Measurements from ENCODE around the gene NSMCE4A.
"Not testable (repeated sequence)": the region's sequence is repeated elsewhere in the genome, so short reads cannot be mapped to it uniquely, and the experiment has no call there.

NSMCE4A gene

DNA sequence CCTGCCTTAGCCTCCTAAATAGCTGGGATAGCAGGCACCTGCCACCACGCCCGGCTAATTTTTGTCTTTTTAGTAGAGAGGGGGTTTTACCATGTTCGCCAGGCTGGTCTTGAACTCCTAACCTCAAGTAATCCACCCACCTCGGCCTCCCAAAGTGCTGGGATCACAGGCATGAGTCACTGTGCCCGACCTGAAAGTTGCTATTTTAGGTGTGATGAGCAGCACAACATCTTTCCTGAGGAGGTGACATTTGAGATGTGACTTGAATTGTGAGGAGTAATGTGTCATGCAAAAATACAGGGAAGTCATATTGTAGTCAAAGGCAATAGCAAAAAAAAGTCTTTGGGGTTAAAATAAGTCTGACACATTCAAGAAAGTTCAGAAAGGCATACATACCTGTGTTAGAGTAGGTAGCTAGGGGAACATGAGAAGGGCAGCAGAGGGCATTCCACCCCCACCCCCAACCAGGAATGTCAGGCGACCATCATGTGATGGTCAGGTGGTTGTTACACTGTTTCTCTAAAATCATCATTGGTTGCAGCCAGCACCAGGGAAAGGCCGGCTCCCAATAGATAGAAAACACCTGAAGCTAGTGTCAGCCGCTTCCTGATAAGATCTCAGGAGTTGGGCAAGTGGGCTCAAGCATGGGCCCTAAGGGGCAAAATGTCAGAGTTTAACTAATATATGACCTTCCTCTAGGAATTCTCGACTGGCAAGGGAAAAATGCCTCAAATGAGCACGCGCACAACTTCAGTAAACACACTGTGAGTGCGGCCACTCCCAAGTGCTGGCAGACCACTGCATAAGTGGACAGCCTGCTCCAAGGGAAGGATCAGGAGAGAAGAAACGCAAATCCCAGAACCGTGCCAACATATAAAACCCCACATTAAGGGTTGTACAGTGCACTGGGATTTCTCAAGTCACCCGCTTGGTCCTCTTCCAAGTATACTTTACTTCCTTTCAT is 13.6 kb upstream of the NSMCE4A start, which contains the start of gene TACC2:
TSS of gene TACC2 (plus strand) at position 803 of the 964 bp plus-strand sequence. CDS start 32,819 bp downstream, outside the sequence.
- DNase-seq = peak; percentile 14

DNA sequence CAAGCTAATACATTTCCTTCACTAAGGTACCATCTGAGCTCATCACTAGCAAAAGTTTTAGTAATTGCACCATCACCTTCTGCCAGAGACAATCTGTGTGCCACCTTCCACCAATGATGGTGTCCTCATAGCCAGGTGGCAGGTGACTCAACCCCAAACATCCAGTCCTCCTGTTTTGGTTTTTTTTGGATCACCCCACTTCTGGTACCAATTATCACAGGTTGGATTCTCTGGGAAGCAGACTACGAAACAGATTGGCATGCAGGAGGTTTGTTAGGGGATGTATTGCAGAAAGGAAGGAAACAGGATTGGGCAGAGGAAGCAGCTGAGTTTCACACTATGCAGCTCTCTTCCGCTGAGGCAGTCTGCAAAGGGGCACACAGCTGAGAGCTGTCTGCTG is 9.4 kb upstream of the NSMCE4A start:
- DNase-seq = no peak

DNA sequence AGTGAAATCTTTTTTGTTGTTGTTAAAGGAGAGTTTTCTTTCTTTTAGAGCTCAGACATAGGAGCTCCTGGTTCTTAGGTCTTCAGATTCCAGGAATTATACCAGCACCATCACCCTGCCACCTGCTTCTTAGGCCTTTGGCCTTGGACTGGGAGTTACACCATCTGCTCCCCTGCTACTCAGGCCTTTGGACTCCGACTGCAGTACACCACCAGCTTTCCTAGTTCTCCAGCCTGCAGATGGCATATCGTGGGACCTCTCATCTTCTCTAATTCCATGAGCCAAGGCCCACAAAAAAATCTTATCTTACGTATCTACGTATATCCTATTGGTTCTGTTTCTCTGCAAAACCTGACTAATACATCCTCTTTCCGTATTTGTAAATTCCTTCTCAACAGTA is 8.8 kb upstream of the NSMCE4A start:
- DNase-seq = no peak

DNA sequence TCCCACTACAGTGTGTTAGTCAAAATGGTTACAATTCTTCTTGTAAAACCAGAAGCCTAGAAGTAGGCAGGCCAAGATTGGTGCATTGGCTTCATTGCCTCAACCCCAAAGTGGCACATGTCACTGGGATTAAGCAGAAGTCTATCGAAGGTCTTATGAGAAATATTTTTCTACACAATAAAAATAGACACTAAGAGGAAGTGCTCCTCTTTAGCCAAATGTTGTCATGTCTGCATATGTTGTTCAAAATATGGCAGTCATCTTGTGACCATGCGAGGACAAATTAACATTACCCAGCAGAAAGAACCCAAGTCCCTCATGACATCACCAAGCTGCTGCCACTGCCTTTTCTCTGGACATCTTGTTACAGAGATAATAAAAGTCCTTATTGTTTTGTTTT is 6.3 kb upstream of the NSMCE4A start:
- no peak for DNase-seq

DNA sequence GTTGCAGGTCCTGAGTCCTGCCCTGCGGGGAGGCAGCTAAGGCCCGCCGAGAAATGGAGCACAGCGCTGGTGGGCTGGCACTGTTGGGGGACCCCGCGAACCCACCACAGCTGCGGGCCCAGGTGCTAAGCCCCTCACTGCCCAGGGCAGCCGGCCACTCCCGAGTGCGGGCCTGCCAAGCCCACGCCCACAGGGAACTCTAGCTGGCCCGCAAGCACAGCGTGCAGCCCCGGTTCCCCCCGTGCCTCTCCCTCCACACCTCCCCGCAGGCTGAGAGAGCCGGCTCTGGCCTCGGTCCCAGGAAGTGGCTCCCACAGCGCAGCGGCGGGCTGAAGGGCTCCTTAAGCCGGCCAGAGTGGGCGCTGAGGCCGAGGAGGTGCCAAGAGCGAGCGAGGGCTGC is 3.5 kb upstream of the NSMCE4A start:
- DNase-seq = no peak

DNA sequence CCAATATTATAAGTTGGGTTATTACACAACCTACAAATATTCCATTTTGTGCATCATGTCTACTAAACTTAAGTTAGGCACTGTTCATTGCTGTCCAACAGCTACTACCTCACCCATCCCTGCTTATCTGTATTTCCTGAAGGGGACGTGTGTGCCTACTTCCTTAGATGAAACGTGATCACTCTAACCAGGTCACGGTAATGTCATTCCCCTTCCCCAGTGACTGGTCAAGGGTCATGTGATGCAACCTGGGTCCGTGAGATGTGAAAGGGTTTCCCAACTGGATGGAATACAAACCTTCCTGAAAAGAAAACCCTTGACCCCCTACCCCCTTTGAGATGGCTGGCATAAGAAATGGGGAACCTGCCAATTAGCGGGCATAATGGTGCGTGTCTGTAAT is 1.6 kb upstream of the NSMCE4A start:
- DNase-seq = no peak

DNA sequence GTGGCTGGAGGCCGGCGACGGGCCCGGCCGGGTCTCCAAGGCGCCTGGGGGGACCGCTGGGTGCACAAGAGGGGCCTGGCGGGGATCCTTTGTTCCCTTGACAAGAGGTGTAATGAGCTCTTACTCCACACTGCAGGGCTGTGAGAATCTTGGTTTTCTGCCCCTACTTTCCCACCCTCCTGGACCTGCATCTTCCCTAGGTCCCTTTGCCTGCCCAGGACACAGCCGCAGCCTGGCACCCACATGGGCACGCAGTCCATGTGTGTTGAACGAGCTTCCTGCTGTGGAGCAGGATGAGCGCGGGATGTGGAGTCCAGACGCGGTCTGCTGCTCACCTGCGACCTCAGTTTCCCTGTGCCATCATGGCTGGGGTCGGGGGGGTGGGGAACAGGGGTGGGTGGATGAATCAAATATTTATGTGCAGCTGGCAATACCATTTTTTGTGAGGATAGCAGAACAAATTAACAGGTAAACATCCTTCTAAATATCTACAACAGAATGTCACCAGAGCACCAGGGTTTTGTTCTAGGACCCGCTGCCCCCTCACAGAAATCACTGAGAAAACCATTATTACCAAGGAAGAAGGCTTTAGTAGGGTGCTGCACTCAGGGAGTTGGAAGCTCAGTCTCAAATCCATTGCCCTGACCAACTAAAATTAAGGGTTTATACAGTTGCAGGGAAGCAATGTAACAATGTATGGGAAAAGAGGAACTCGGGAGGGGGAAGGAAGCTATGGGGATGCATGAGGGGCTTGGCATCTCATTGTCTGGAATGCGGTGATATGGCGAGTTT is 474 bp upstream of the NSMCE4A start:
- DNase-seq = no peak

DNA sequence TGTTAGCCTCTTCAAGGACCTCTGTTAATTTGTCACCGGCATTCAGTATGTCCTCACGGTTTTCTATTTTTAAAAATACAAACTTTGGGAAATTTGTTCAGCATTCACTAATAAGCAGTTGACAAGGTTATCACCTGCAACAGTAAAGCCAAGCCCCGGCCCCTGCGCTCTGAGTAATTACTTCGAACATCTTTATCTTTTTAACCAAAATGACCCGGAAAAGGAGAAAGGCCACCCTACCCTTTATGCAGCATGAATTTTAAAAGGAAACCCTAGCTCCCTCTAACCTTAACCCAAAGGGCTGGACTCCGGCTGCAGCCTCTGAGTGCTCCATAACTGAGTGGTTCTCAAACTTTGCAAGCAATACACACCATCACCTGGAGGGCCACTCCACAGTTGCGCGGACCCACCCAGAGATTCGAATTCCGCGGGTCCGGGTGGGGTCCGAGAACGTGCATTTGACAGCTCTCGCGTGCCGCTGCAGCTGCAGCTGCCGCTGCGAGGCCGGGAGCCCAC is 940 bp downstream of the NSMCE4A start:
- no peak for DNase-seq

DNA sequence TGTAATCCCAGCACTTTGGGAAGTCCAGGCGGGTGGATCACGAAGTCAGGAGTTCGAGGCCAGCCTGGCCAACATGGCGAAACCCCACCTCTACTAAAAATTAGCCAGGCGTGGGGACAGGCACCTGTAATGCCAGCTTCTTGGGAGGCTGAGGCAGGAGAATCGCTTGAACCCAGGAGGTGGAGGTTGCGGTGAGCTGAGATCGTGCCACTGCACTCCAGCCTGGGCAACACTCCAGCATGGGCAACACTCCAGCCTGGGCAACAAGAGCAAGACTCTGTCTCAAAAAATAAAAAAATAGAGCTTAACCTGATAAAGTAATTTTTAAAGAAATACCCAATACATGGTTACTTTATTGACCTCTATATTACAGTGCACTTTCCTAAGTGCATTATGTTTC is 5.9 kb downstream of the NSMCE4A start:
- not testable (repeated sequence) for DNase-seq

DNA sequence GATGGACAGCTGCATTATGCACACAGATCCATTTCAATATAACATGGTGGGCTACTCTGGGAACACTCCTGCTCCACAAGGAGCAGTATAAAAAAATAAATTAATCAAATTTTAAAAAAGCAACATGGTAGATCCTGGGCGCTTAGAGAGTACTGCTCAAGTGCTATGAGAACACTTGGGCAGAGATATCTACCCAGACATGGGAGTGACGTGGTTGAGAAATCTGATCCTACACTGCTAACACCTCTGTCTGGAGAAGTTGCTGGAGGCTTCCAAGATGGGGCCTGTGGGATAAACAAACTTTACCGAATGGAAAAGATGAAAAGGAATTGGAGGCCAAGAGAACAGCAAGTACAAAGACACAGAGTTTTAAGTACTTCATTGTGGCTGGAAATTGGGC is 9.0 kb downstream of the NSMCE4A start:
- no peak for DNase-seq

DNA sequence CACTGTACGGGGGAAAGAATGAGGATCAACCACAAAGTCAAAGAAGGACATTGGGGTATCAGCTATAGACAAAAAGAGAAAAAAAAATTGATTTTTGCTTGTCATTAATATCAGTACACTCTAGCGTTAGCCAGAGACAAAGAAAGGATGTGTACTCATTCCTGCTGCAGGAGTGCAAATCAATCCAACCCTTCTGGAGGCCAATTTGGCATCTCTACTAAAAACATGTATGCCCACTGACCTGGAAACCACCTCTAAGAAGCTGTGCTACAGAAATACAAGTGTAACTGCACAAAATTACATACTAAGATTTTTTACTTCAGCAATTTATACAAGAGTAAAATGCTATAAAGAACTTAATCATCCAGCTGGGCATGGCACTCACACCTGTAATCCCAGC is 13.6 kb downstream of the NSMCE4A start:
- DNase-seq = no peak

DNA sequence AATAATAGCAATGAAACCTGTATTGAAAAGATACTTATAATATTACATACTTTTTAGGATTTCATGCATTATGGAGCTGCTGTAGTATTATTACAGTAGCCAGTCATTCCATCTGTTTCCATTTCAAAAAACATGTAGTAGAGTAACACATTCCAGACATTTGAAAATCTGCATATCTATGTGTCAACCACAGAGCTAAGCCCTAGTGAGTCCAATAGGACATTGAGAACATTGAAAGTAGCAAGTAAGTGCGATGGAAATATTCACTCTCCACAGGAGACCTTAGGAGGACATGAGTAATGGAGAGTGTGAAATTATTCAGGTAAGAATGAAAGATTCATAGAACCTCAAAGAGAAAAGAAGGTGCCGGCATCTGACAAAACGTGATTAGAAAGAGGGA is 15.3 kb downstream of the NSMCE4A start:
- DNase-seq = no peak

DNA sequence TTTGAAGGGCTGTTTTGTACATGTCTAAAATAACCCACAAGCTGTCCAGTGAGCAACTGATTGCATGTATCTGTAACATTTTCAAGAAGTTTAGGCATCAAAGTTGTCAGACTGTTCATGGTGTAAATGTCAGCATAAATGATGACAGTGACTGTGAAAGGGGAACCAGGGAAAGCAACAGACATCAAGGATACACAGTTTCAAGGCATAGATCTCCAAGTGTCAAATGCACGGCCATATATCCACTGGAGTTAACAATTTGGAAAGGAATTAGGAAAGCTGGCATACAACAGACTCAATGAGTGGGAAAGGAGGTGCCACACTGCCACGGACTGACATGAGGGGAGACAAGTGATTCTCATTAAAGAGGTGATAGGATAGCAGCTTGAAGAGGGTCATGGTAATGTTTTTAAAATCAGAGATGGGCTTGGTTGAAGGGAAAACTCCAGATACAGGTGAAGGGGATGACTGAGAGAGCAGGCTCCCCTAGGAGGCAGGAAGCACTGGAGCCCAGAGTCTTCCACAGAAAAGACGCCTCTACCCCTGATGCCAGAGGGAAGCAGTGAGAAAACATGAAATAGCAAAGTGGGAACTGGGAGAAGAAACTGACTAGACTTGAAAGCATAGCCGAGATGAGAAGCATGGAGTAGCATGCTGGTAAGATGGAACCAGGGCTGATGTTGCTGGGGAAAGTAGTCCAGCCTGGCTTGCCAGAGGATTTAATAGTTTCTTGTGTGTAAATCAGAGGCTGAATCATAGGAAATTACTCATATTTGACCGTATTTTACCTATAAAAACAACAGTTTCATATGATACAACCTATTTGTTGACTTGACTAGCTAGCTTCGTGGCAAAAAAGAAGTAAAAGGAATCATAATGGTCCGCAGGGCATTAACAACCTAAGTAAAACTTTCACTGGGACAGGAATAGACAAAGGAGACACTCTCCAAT is 18.6 kb downstream of the NSMCE4A start:
- no peak for DNase-seq

DNA sequence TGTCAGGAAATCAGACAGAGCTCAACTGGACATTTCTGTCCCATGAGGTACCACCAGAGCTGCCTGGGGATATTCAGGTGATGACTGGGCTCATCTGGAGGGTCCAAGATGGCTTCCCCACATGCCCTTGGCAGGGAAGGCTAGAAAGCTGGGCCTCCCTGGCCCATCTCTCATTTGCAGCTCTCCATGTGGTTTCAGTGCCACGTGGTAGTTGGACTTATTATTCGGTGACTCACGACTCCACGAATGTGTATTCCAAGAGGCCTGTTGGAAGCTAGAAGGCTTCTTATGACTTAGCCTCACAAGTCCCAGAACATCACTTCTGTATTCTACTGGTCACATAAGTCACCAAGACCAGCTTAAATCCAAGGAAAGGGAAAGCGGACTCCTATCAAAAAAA is 22.8 kb downstream of the NSMCE4A start:
- DNase-seq = no peak

DNA sequence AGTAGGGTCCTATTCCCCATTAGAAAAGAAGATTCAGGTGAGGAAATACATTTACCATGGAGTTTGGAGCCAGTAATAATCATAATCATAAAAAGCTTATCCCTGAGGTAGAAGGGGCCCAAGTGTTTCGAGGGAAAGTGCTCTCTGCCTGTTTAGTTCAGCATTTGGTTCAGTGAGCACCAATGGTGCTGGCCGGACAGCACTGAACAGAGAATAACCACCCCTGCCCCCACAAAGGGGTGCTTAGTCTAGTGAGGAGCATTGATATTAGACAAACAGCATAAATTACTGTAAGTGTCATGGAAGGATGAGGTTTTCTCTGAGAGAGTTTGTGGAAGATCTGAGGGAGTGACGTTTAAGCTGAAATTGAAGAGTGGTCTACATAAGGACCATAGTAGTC is 25.6 kb downstream of the NSMCE4A start:
- DNase-seq = no peak

DNA sequence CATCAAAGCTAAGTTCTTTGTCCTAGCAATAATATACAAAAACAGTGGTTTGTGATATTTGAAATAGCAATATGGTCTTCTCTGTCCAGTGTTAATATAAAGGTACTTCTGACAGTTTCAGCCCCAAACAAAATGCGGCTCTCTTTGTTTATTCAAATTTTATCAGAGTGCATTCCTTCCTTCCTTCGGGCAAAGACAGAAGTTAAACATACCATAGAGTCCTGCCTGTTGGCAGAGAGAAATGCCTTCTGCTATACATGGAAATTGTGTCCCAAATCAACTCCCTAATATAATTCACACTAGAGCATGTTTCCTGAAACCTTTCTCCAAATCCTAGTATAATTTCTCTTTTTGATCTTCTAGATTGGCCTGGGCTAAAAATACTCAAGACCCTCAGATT is 26.0 kb downstream of the NSMCE4A start:
- no peak for DNase-seq

DNA sequence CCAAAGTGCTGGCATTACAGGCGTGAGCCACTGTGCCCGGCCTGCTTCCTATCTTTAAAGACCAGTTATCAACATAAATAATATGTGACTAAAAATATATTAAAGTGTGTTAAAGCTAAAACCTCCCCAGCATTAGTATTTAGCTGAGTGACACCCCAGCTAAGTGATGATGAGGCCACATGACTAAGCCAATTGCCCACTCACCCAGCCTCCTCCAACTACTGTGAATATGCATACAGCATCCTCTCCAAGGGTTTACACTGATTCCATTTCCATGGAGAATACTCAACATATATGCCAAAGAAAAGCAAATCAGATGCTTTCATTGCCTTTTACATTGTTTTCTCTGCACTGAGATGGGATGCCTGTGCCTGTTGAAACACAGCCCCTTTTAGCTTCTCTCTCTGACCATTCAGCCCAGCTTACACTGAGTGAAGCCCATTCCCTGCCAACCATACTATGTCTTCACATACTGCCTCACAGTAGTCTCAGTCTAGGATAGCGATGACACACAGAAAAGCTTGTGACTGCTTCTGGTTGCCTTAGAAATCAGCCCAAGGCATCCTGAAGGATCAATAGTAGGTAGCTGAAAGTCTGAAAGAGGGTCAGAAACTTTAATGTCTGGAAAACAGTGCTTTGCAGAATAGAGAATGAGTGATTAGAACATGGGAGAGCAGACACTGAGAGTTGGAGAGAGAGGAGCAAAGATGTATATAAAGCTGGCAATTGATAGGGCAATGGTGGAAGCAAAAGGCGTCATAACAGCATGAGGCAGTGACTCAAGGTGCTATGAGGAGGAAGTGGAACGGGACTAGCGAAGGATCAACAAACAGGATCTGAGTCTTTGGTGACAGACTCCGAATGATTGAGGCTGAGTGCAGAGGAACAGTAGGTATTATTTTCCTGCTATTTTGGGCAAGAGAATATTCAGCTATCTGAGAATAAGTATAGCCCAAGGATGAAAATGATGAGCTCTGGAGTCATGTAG is 27.4 kb downstream of the NSMCE4A start:
- no peak for DNase-seq

DNA sequence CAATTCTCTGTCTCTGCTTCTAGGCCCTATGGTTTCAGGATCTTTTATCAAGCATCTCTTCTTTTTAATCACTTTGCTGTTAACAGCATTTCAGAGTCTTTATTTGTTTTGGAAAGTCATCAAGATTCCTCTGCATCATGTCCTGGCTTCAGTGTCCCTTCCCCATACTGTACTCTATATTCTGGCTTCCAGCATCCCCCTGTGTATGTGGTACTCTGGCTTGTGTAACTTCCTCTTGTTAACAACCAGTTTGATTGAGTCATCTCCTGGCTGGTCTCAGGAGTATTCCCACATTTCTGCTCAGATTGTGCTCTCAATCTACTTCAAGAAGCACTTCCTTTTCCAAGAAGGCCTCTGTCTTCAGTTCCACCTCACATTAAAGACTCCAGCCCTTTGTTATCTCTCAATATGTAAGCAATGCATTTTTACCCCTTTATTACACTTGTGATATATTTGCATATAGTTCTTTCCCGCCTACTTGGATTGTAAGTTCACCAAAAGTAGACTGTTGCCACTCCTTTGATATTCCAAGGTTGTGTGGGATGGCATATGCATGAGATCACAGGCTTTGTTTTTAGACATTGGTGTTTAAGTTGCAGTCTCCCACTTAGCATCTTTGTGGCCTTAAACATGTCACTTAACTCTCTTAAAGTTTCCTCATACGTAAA is 32.1 kb downstream of the NSMCE4A start:
- DNase-seq = no peak

DNA sequence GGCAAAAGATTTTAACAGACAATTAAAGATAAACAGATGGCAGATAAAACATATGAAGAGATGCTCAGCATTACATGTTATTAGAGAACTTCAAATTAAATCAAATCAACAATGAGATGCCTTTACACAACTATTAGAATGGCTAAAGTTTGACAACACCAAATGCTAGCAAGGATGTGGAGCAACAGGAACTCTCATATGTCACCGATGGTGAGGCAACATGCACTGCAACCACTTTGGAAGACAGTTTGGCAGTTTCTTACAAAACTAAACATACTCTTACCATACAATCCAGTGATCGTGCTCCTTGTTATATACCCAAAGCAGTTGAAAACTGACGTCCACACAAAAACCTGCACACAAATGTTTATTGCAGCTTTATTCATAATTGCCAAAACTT is 33.5 kb downstream of the NSMCE4A start:
- DNase-seq = no peak

DNA sequence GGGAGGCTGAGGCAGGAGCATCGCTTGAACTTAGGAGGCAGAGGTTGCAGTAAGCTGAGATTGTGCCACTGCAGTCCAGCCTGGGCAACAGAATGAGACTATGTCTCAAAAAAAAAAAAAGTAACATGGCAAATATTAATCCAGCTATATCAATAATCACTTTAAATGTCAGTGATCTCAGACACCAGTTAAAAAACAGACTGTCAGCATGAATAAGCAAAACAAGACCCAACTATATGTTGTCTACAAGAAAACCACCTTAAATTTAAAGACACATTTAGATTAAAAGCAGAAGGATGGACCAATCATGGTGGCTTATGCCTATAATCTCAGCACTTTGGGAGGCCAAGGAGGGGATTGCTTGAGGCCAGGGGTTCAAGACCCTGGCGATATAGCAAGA is 38.7 kb downstream of the NSMCE4A start:
- DNase-seq = no peak

DNA sequence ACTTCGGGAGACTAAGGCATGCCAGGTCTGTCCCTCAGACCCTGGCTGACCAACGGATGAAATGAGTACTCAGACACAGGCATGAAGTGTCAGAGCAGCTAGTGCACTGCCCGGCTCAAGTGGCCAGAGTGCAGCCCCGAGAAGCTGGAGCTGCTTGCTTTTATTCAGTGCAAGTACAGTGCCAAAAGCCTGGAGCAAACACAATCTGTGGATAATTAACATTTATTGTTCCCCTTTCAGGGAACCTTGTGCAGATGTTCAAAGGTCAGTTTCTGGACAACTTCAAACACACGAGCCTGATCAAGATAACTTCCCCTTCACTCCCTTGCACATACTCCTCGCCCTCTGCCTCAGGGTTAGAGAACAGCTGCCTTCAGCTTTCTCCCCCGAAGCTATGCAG is 39.3 kb downstream of the NSMCE4A start:
- no peak for DNase-seq
